ENCODE measurements around the gene PHAF1.

GRCh38 chr16:67109407-67110135, at the start of gene PHAF1:
- TF ChIP-seq CTCF (IDR thresholded peaks at IDR 0.05) (no peak), POLR2A (IDR thresholded peaks at IDR 0.05) (peak in 1 of 2 donors; percentile 90)

Measured in thyroid gland (tissue), 4 donors.